ENCODE data around the gene EVA1A.

Gene EVA1A

GRCh38 chr2:75589391-75590105 is 28.8 kb upstream of the EVA1A start:
- Histone ChIP-seq H3K9me3 (ENCODE audit: control insufficient read depth, low read length) (no peaks in the 10 kb centered on the region), H3K36me3 (ENCODE audit: control insufficient read depth, insufficient read depth, low read length) (no peaks in the 10 kb centered on the region), H3K4me1 (ENCODE audit: control insufficient read depth, insufficient read depth, low read length) (no peaks in the 10 kb centered on the region), H3K4me3 (ENCODE audit: insufficient read depth, low read depth, low read length) (no peak overlapping the region), H3K27me3 (ENCODE audit: control insufficient read depth, insufficient read depth, low read length, poor library complexity, severe bottlenecking) (no peaks in the 10 kb centered on the region), H3K27ac (ENCODE audit: insufficient read depth, low read depth, low read length, poor library complexity, severe bottlenecking) (no peak overlapping the region)
- 95 to 100% methylated on average over 3 to 4 of the region's 4 CpGs for WGBS, 2 experiments

- Histone ChIP-seq H3K36me3 (ENCODE audit: control insufficient read depth, insufficient read depth, low read length) (no peaks in the 10 kb centered on the region), H3K27me3 (ENCODE audit: control insufficient read depth, insufficient read depth, low read length, poor library complexity, severe bottlenecking) (no peaks in the 10 kb centered on the region), H3K4me3 (ENCODE audit: insufficient read depth, low read depth, low read length) (no peak overlapping the region), H3K27ac (ENCODE audit: insufficient read depth, low read depth, low read length, poor library complexity, severe bottlenecking) (no peak overlapping the region), H3K4me1 (ENCODE audit: control insufficient read depth, insufficient read depth, low read length) (no peaks in the 10 kb centered on the region), H3K9me3 (ENCODE audit: control insufficient read depth, low read length) (no peaks in the 10 kb centered on the region)
- 90 to 91% methylated on average over 5 of the region's 5 CpGs for WGBS, 2 experiments
These were observed 27.3 kb upstream of the EVA1A start for GRCh38 chr2:75587954-75588587.

GRCh38 chr2:75586971-75587370 is 26.2 kb upstream of the EVA1A start:
- H3K9me3 ChIP-seq (ENCODE audit: control insufficient read depth, low read length): no peaks in the 10 kb centered on the region
- H3K27me3 ChIP-seq (ENCODE audit: control insufficient read depth, insufficient read depth, low read length, poor library complexity, severe bottlenecking): no peaks in the 10 kb centered on the region
- no peak overlapping the region for H3K27ac ChIP-seq (ENCODE audit: insufficient read depth, low read depth, low read length, poor library complexity, severe bottlenecking)
- 94 to 95% methylated on average over 1 to 2 of the region's 2 CpGs for WGBS, 2 experiments
- H3K36me3 ChIP-seq (ENCODE audit: control insufficient read depth, insufficient read depth, low read length): no peaks in the 10 kb centered on the region
- H3K4me3 ChIP-seq (ENCODE audit: insufficient read depth, low read depth, low read length): no peak overlapping the region
- H3K4me1 ChIP-seq (ENCODE audit: control insufficient read depth, insufficient read depth, low read length): no peaks in the 10 kb centered on the region

GRCh38 chr2:75582840-75583239 is 22.1 kb upstream of the EVA1A start:
- Histone ChIP-seq H3K4me3 (ENCODE audit: insufficient read depth, low read depth, low read length) (no peak overlapping the region), H3K27ac (ENCODE audit: insufficient read depth, low read depth, low read length, poor library complexity, severe bottlenecking) (no peak overlapping the region), H3K36me3 (ENCODE audit: control insufficient read depth, insufficient read depth, low read length) (no peaks in the 10 kb centered on the region), H3K4me1 (ENCODE audit: control insufficient read depth, insufficient read depth, low read length) (no peaks in the 10 kb centered on the region), H3K9me3 (ENCODE audit: control insufficient read depth, low read length) (no peaks in the 10 kb centered on the region), H3K27me3 (ENCODE audit: control insufficient read depth, insufficient read depth, low read length, poor library complexity, severe bottlenecking) (no peaks in the 10 kb centered on the region)
- WGBS, 2 experiments: 100% methylated on average over 1 of the region's 1 CpG; no CpG with 5 or more reads in 1 of the 2 experiments

GRCh38 chr2:75580606-75581005 is 19.9 kb upstream of the EVA1A start:
- no peak overlapping the region for H3K4me3 ChIP-seq (ENCODE audit: insufficient read depth, low read depth, low read length)
- 100% methylated on average over 1 of the region's 1 CpG; no CpG with 5 or more reads in 1 of the 2 experiments for WGBS, 2 experiments
- H3K27me3 ChIP-seq (ENCODE audit: control insufficient read depth, insufficient read depth, low read length, poor library complexity, severe bottlenecking): no peaks in the 10 kb centered on the region
- H3K9me3 ChIP-seq (ENCODE audit: control insufficient read depth, low read length): no peaks in the 10 kb centered on the region
- no peaks in the 10 kb centered on the region for H3K4me1 ChIP-seq (ENCODE audit: control insufficient read depth, insufficient read depth, low read length)
- no peaks in the 10 kb centered on the region for H3K36me3 ChIP-seq (ENCODE audit: control insufficient read depth, insufficient read depth, low read length)
- H3K27ac ChIP-seq (ENCODE audit: insufficient read depth, low read depth, low read length, poor library complexity, severe bottlenecking): no peak overlapping the region

GRCh38 chr2:75580156-75580555 is 19.4 kb upstream of the EVA1A start:
- Histone ChIP-seq H3K36me3 (ENCODE audit: control insufficient read depth, insufficient read depth, low read length) (no peaks in the 10 kb centered on the region), H3K27ac (ENCODE audit: insufficient read depth, low read depth, low read length, poor library complexity, severe bottlenecking) (no peak overlapping the region), H3K9me3 (ENCODE audit: control insufficient read depth, low read length) (no peaks in the 10 kb centered on the region), H3K4me1 (ENCODE audit: control insufficient read depth, insufficient read depth, low read length) (no peaks in the 10 kb centered on the region), H3K27me3 (ENCODE audit: control insufficient read depth, insufficient read depth, low read length, poor library complexity, severe bottlenecking) (no peaks in the 10 kb centered on the region), H3K4me3 (ENCODE audit: insufficient read depth, low read depth, low read length) (no peak overlapping the region)
- 82 to 88% methylated on average over 1 of the region's 1 CpG for WGBS, 2 experiments

GRCh38 chr2:75579186-75579585 is 18.4 kb upstream of the EVA1A start:
- Histone ChIP-seq H3K27me3 (ENCODE audit: control insufficient read depth, insufficient read depth, low read length, poor library complexity, severe bottlenecking) (no peaks in the 10 kb centered on the region), H3K27ac (ENCODE audit: insufficient read depth, low read depth, low read length, poor library complexity, severe bottlenecking) (no peak overlapping the region), H3K4me3 (ENCODE audit: insufficient read depth, low read depth, low read length) (no peak overlapping the region), H3K4me1 (ENCODE audit: control insufficient read depth, insufficient read depth, low read length) (no peaks in the 10 kb centered on the region), H3K9me3 (ENCODE audit: control insufficient read depth, low read length) (no peaks in the 10 kb centered on the region), H3K36me3 (ENCODE audit: control insufficient read depth, insufficient read depth, low read length) (no peaks in the 10 kb centered on the region)

DNA sequence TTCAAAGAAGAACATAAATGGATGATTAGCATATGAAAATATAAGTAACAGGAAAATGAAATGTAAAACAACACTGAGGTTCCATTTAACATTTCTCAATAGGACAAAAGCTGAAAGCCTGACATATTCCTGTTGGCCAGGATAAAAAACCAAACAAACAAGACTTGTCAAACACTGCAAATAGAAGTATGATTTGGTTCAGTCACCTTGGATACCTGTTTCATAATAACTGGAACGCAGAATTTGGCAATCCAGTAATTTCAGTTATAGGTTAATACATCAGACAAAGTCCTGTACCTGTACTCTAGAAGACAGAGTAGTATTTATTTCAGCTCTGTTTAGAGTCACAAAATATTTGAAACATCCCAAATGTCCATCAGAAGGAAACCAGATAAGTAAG is 16.5 kb upstream of the EVA1A start:
- H3K4me3 ChIP-seq (ENCODE audit: insufficient read depth, low read depth, low read length): no peak overlapping the region
- H3K9me3 ChIP-seq (ENCODE audit: control insufficient read depth, low read length): no peaks in the 10 kb centered on the region
- H3K27ac ChIP-seq (ENCODE audit: insufficient read depth, low read depth, low read length, poor library complexity, severe bottlenecking): no peak overlapping the region
- 100% methylated on average over 1 of the region's 1 CpG for WGBS, 2 experiments
- no peaks in the 10 kb centered on the region for H3K36me3 ChIP-seq (ENCODE audit: control insufficient read depth, insufficient read depth, low read length)
- no peaks in the 10 kb centered on the region for H3K27me3 ChIP-seq (ENCODE audit: control insufficient read depth, insufficient read depth, low read length, poor library complexity, severe bottlenecking)
- H3K4me1 ChIP-seq (ENCODE audit: control insufficient read depth, insufficient read depth, low read length): no peaks in the 10 kb centered on the region

GRCh38 chr2:75574106-75574505 is 13.4 kb upstream of the EVA1A start:
- Histone ChIP-seq H3K4me3 (ENCODE audit: insufficient read depth, low read depth, low read length) (no peak overlapping the region), H3K4me1 (ENCODE audit: control insufficient read depth, insufficient read depth, low read length) (no peaks in the 10 kb centered on the region), H3K27ac (ENCODE audit: insufficient read depth, low read depth, low read length, poor library complexity, severe bottlenecking) (no peak overlapping the region), H3K27me3 (ENCODE audit: control insufficient read depth, insufficient read depth, low read length, poor library complexity, severe bottlenecking) (no peaks in the 10 kb centered on the region), H3K9me3 (ENCODE audit: control insufficient read depth, low read length) (no peaks in the 10 kb centered on the region), H3K36me3 (ENCODE audit: control insufficient read depth, insufficient read depth, low read length) (no peaks in the 10 kb centered on the region)
- 82 to 91% methylated on average over 1 of the region's 1 CpG for WGBS, 2 experiments

GRCh38 chr2:75573145-75573878 is 12.6 kb upstream of the EVA1A start:
- Histone ChIP-seq H3K36me3 (ENCODE audit: control insufficient read depth, insufficient read depth, low read length) (no peaks in the 10 kb centered on the region), H3K4me3 (ENCODE audit: insufficient read depth, low read depth, low read length) (no peak overlapping the region), H3K27ac (ENCODE audit: insufficient read depth, low read depth, low read length, poor library complexity, severe bottlenecking) (no peak overlapping the region), H3K27me3 (ENCODE audit: control insufficient read depth, insufficient read depth, low read length, poor library complexity, severe bottlenecking) (no peaks in the 10 kb centered on the region), H3K4me1 (ENCODE audit: control insufficient read depth, insufficient read depth, low read length) (no peaks in the 10 kb centered on the region), H3K9me3 (ENCODE audit: control insufficient read depth, low read length) (no peaks in the 10 kb centered on the region)
- WGBS, 2 experiments: 97 to 100% methylated on average over 1 of the region's 1 CpG
